Endodermal cell (in vitro differentiated cells): ENCODE measurements around the gene SLC22A3. TPM values are rescaled to one million over a fixed set of nuclear protein-coding genes. Genes with fewer than 3 reads are reported as not detected.

ENCODE experiments used
- DNase-seq: peaks from one replicate; pipeline ENCODE4 v3.0.0-alpha.2; 2017
- H3K27ac ChIP-seq: 2 replicates; pipeline ENCODE4 v1.5.1; 2013; ENCODE audit warnings: mild to moderate bottlenecking, low read depth, low read length, moderate library complexity
- H3K27me3 ChIP-seq: 2 replicates; pipeline ENCODE4 v1.6.1; 2013; ENCODE audit warnings: mild to moderate bottlenecking, low read length, moderate library complexity; ENCODE audit not compliant: insufficient read depth, control insufficient read depth, poor library complexity, severe bottlenecking
- H3K36me3 ChIP-seq: 2 replicates; pipeline ENCODE4 v1.7.0; 2013; ENCODE audit warnings: mild to moderate bottlenecking, low read length, moderate library complexity; ENCODE audit not compliant: control insufficient read depth, insufficient read depth
- H3K4me1 ChIP-seq: one replicate; pipeline ENCODE4 v1.7.0; 2013; ENCODE audit warnings: low read length; ENCODE audit not compliant: control insufficient read depth, insufficient read depth
- H3K4me3 ChIP-seq: 2 replicates; pipeline ENCODE4 v1.5.1; 2013; ENCODE audit warnings: mild to moderate bottlenecking, low read length, moderate library complexity
- H3K9ac ChIP-seq: 2 replicates; pipeline ENCODE4 v1.6.1; 2013; ENCODE audit warnings: mild to moderate bottlenecking, low read length, moderate library complexity; ENCODE audit not compliant: poor library complexity, severe bottlenecking; ENCODE audit errors: extremely low read depth
- H3K9me3 ChIP-seq: 2 replicates; pipeline ENCODE4 v1.6.1; 2013; ENCODE audit warnings: mild to moderate bottlenecking, low read length, moderate library complexity; ENCODE audit not compliant: control insufficient read depth
- H3K27ac Mint-ChIP-seq: 2 replicates; pipeline ENCODE4 v1.8.0; 2020; ENCODE audit warnings: mixed read lengths
- H3K27me3 Mint-ChIP-seq: 2 replicates; pipeline ENCODE4 v1.8.0; 2021; ENCODE audit warnings: mild to moderate bottlenecking, mixed read lengths; ENCODE audit not compliant: insufficient read depth
- H3K36me3 Mint-ChIP-seq: 2 replicates; pipeline ENCODE4 v1.8.0; 2020; ENCODE audit warnings: low read depth, mixed read lengths
- H3K4me1 Mint-ChIP-seq: 2 replicates; pipeline ENCODE4 v1.8.0; 2020; ENCODE audit warnings: mixed read lengths
- H3K4me3 Mint-ChIP-seq: 2 replicates; pipeline ENCODE4 v1.8.0; 2020; ENCODE audit warnings: mild to moderate bottlenecking, moderate library complexity, mixed read lengths
- H3K9me3 Mint-ChIP-seq: 2 replicates; pipeline ENCODE4 v1.8.0; 2020; ENCODE audit warnings: mild to moderate bottlenecking, mixed read lengths
- WGBS, 2 experiments: methylation state at CpG; one replicate each; pipeline versions ENCODE4 v1.1.5 to v1.1.7; 2013; ENCODE audit warnings: missing lambda C conversion rate in 2 of 2, mixed read lengths in 1 of 2; ENCODE audit not compliant: insufficient coverage in 1 of 2, insufficient read length in 1 of 2; 5-methylcytosine and 5-hydroxymethylcytosine counted together
- total RNA-seq, 2 donors: library from RNA; stranded (reverse); fragmentation: NEBNext Ultra II Directional in 1 of 2; extraction: Animal tissue kit (Norgen Biotek cat#: 25700) in 1 of 2; gene quantifications; 2 replicates in 1 of 2; 3 replicates in 1 of 2; pipeline ENCODE4 v1.2.1, GENCODE V29; 2021
- TF ChIP-seq, protein P1 (sequence below): fragments of 200-600 bp; sonication (generic); conservative IDR thresholded peaks from 2 replicates; pipeline ENCODE4 v1.5.0; 2021; ENCODE audit warnings: antibody characterized with exemption, mild to moderate bottlenecking

Gene SLC22A3
- total RNA-seq, 2 donors from 2014 or later, result 3.1 to 7.4 TPM

DNA sequence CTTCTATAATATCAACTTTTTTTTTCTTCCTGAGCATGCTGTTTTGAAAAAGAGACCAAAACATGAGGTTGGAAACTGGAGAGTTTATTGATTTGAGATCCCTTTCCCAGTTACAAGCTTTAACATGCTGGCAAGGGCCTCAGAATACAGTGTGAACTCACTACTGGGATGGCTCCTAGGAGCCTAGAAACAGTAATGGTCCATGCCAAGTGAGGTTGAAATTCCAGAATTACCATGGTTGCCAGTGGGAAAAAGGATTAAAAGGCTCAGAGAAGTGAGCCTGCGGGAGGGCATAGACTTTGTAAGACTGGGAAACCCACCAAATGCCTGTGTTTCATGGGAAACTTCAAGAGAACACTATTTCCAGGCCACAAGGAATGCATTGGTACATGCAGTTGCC, 28.9 kb upstream of the SLC22A3 start:
- no peak for DNase-seq
- Mint-ChIP-seq H3K27ac (no peak overlapping the region), H3K9me3 (peaks cover 11% of the 10 kb centered on the region), H3K36me3 (no peaks in the 10 kb centered on the region), H3K27me3 (no peaks in the 10 kb centered on the region), H3K4me3 (no peak overlapping the region), H3K4me1 (no peaks in the 10 kb centered on the region)
- H3K9me3 ChIP-seq, result peaks cover 4% of the 10 kb centered on the region
- no peaks in the 10 kb centered on the region for H3K36me3 ChIP-seq
- H3K4me3 ChIP-seq, result no peak overlapping the region
- no peak overlapping the region for H3K9ac ChIP-seq
- H3K4me1 ChIP-seq, result no peaks in the 10 kb centered on the region
- no peak overlapping the region for H3K27ac ChIP-seq
- WGBS, 2 experiments, result 86 to 100% methylated on average over 1 of the region's 1 CpG
- no peaks in the 10 kb centered on the region for H3K27me3 ChIP-seq
- TF ChIP-seq, protein P1, sequence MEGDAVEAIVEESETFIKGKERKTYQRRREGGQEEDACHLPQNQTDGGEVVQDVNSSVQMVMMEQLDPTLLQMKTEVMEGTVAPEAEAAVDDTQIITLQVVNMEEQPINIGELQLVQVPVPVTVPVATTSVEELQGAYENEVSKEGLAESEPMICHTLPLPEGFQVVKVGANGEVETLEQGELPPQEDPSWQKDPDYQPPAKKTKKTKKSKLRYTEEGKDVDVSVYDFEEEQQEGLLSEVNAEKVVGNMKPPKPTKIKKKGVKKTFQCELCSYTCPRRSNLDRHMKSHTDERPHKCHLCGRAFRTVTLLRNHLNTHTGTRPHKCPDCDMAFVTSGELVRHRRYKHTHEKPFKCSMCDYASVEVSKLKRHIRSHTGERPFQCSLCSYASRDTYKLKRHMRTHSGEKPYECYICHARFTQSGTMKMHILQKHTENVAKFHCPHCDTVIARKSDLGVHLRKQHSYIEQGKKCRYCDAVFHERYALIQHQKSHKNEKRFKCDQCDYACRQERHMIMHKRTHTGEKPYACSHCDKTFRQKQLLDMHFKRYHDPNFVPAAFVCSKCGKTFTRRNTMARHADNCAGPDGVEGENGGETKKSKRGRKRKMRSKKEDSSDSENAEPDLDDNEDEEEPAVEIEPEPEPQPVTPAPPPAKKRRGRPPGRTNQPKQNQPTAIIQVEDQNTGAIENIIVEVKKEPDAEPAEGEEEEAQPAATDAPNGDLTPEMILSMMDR, result no peak

DNA sequence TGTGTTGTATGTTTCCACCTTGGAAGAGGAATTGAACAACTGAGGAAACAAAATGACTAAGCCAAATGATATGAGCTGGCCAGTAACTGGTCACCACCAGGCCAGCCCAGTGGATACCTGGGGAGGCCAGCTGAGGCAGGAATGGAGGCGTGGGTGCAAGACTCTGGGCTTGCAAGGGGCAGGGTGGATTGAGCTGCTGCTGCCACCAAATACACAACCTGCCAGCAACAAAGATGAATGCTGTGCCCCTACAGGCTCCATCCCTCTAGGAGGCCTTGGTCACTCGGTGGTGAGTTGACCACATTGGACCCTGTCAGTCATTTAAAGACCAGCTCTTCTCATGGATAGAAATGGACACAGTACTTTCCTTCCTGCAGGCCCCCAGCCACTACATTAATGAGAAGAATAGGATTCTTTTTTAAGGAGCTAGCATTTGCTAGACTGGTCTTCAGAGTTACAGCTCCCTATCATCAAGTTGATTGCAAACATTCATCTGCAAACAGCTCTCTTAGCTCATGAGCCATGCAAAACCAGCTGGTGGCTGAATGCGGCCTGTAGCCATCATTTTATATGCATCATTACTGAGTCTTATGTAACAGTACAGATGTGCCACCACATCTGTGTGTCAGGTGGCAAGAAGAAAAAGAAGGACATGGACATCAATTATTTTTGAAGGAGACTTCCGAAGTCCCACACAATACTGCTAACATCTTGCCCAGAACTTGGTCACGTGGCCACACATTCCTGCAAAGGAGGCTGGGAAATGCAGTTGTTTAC, 26.3 kb upstream of the SLC22A3 start:
- no peak overlapping the region for H3K4me3 ChIP-seq
- TF ChIP-seq, protein P1, result no peak
- no peaks in the 10 kb centered on the region for H3K36me3 Mint-ChIP-seq
- H3K27me3 ChIP-seq, result no peaks in the 10 kb centered on the region
- no peaks in the 10 kb centered on the region for H3K27me3 Mint-ChIP-seq
- H3K9ac ChIP-seq, result no peak overlapping the region
- no peaks in the 10 kb centered on the region for H3K4me1 Mint-ChIP-seq
- H3K9me3 ChIP-seq, result no peaks in the 10 kb centered on the region
- no peak overlapping the region for H3K4me3 Mint-ChIP-seq
- H3K27ac ChIP-seq, result no peak overlapping the region
- H3K27ac Mint-ChIP-seq, result no peak overlapping the region
- WGBS, 2 experiments, result 90 to 96% methylated on average over 4 to 5 of the region's 5 CpGs
- H3K9me3 Mint-ChIP-seq, result peaks cover 7% of the 10 kb centered on the region
- no peaks in the 10 kb centered on the region for H3K4me1 ChIP-seq
- no peaks in the 10 kb centered on the region for H3K36me3 ChIP-seq
- no peak for DNase-seq

DNA sequence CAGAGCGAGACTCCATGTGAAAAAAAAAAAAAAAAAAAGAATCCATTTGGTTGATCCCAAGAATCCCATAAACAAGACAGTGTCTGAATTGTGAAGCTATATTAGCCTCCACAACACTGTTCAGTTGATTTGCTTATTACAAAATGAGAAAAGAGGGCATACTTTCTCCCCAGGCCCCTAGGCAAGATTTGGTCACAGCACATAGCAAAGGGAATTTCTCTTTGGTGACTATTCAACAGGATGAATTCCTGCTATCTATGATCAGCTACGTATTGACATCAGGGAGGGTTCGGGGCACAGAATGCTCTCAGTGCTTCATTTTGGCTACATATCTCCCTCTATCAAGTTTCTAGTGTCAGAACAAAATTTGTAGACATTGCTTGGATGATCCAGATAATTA, 20.2 kb upstream of the SLC22A3 start:
- H3K27me3 Mint-ChIP-seq, result peaks cover 10% of the 10 kb centered on the region
- TF ChIP-seq, protein P1, result no peak

More for the DNA sequence above, 20.2 kb upstream of the SLC22A3 start:
- DNase-seq, result no peak
- H3K9ac ChIP-seq, result no peak overlapping the region
- H3K36me3 Mint-ChIP-seq, result no peaks in the 10 kb centered on the region
- no peak overlapping the region for H3K4me3 ChIP-seq
- H3K4me1 Mint-ChIP-seq, result no peaks in the 10 kb centered on the region
- H3K27me3 ChIP-seq, result peaks cover 5% of the 10 kb centered on the region
- H3K9me3 ChIP-seq, result no peaks in the 10 kb centered on the region
- no peak overlapping the region for H3K4me3 Mint-ChIP-seq
- H3K27ac ChIP-seq, result no peak overlapping the region
- no peak overlapping the region for H3K27ac Mint-ChIP-seq
- 90 to 100% methylated on average over 1 to 3 of the region's 3 CpGs for WGBS, 2 experiments
- no peaks in the 10 kb centered on the region for H3K9me3 Mint-ChIP-seq
- no peaks in the 10 kb centered on the region for H3K36me3 ChIP-seq
- H3K4me1 ChIP-seq, result no peaks in the 10 kb centered on the region
